ENCODE results near the gene ARL13B. TPM values are rescaled to one million over a fixed set of nuclear protein-coding genes. Genes with fewer than 3 reads are reported as not detected.

ARL13B gene
- total RNA-seq, 1 experiment from 2014 or later, result 9.3 TPM

DNA sequence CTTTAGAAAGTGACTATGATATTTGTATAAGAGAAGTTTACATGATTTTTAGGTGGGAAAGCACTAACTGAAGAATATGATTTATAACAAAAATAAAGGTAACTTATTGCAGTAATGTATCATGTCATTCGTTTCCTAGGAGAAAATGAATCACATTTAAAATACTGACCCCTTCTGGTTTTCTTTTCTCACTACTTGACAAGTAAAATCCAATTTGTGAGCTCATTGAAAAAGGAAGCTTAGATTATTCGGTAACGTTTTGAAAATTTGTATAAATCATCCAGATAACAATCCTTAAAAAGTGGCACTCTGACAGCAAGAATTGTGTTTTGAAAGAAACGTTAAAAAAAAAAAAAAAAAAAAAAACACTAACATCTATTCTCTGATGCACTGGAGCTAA lies 121.9 kb downstream of the ARL13B start (continued):
- TF ChIP-seq, protein P1, sequence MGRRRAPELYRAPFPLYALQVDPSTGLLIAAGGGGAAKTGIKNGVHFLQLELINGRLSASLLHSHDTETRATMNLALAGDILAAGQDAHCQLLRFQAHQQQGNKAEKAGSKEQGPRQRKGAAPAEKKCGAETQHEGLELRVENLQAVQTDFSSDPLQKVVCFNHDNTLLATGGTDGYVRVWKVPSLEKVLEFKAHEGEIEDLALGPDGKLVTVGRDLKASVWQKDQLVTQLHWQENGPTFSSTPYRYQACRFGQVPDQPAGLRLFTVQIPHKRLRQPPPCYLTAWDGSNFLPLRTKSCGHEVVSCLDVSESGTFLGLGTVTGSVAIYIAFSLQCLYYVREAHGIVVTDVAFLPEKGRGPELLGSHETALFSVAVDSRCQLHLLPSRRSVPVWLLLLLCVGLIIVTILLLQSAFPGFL (CRISPR knock-in tag; IDR thresholded peaks at IDR 0.05; ENCODE audit: borderline replicate concordance), result no peak

Other genes starting within 250 kb of the ARL13B start
- gene PROS1, start 6.3 kb upstream of the ARL13B start, total RNA-seq (2021), result 0.99 to 1.7 TPM (median 1.7 TPM) in 3 replicates
- not detected in 3 replicates for gene STX19, start 48.4 kb downstream of the ARL13B start, total RNA-seq (2021)
- gene DHFR2, start 82.8 kb downstream of the ARL13B start, total RNA-seq (2021), result 2.6 to 2.8 TPM (median 2.7 TPM) in 3 replicates
- gene NSUN3, start 82.9 kb downstream of the ARL13B start, total RNA-seq (2021), result 7.6 to 9.3 TPM (median 8.2 TPM) in 3 replicates

Data from WTC11 (cell line).